Thymus (tissue), 14 donors: ENCODE data around the gene KBTBD12. TPM values are rescaled to one million over a fixed set of nuclear protein-coding genes. Genes with fewer than 3 reads are reported as not detected.
"Not testable (repeated sequence)": the region's sequence is repeated elsewhere in the genome, so short reads cannot be mapped to it uniquely, and the experiment has no call there.

Experiments
- DNase-seq, 9 donors: peaks; one replicate each; pipeline ENCODE4 v3.0.0-alpha.2; 2013; ENCODE audit warnings: low spot score in 9 of 9, low read depth in 6 of 9, missing footprints in 1 of 9
- H3K27ac ChIP-seq, 2 donors: one replicate each; pipeline ENCODE4 v1.5.1; 2013; ENCODE audit warnings: control low read depth in 1 of 2, low read depth in 1 of 2, low read length in 1 of 2, mild to moderate bottlenecking in 1 of 2, moderate library complexity in 1 of 2
- H3K27me3 ChIP-seq, 2 donors: one replicate each; pipeline ENCODE4 v1.5.1; 2013; ENCODE audit warnings: low read length in 1 of 2; ENCODE audit not compliant: control insufficient read depth in 2 of 2, insufficient read depth in 1 of 2
- H3K36me3 ChIP-seq, 2 donors: one replicate each; pipeline ENCODE4 v1.5.1; 2013; ENCODE audit warnings: low read length in 1 of 2, mild to moderate bottlenecking in 1 of 2, moderate library complexity in 1 of 2; ENCODE audit not compliant: control insufficient read depth in 2 of 2, insufficient read depth in 2 of 2
- H3K4me1 ChIP-seq, 2 donors: one replicate each; pipeline ENCODE4 v1.5.1; 2013; ENCODE audit warnings: low read length in 2 of 2; ENCODE audit not compliant: control insufficient read depth in 2 of 2, insufficient read depth in 2 of 2
- H3K4me3 ChIP-seq, 2 donors: one replicate each; pipeline ENCODE4 v1.5.1; 2013; ENCODE audit warnings: low read length in 2 of 2, control low read depth in 1 of 2, mild to moderate bottlenecking in 1 of 2
- H3K9me3 ChIP-seq, 2 donors: one replicate each; pipeline ENCODE4 v1.5.1; 2013; ENCODE audit warnings: low read length in 1 of 2, mild to moderate bottlenecking in 1 of 2; ENCODE audit not compliant: control insufficient read depth in 2 of 2, insufficient read depth in 1 of 2
- WGBS: extraction: QIAGEN DNeasy Blood & Tissue Kit; methylation state at CpG from one replicate; pipeline ENCODE4 v1.1.7; 2013; 5-methylcytosine and 5-hydroxymethylcytosine counted together
- long read RNA-seq, 10 donors: transcript quantifications; one replicate each; lab custom pipeline, GENCODE V29; 2026
- polyA plus RNA-seq: library from polyadenylated mRNA; stranded (reverse); fragments of 200-250 nt; gene quantifications from one replicate; pipeline ENCODE4 v1.2.3, GENCODE V29; 2013
- total RNA-seq: library from RNA; stranded (reverse); fragments of 120-200 nt; gene quantifications from one replicate; pipeline ENCODE4 v1.2.4, GENCODE V29; 2013
- donor health status: healthy.

KBTBD12 gene
- total RNA-seq (0.42 TPM), polyA plus RNA-seq (0.07 TPM)
- long read RNA-seq, donor 1: 0 reads
- long read RNA-seq, donor 2: 0 reads
- long read RNA-seq, donor 3: 0 reads
- long read RNA-seq, donor 4: 0 reads
- long read RNA-seq, donor 5: 0 reads
- long read RNA-seq, donor 6: 0 reads
- long read RNA-seq, donor 7: 0 reads
- long read RNA-seq, donor 8: 0 reads
- long read RNA-seq, donor 9: 0 reads
- long read RNA-seq, donor 10: 0 reads

- H3K27me3 ChIP-seq: peaks cover 8 to 14% of the 10 kb centered on the region in 2 donors
- DNase-seq: peak in 6 of 9 donors; percentile 11 to 49 (median 24)
- H3K4me1 ChIP-seq: peaks cover 4 to 17% of the 10 kb centered on the region in 2 donors
- 24% methylated on average over 69 of the region's 69 CpGs for WGBS
- H3K9me3 ChIP-seq: no peaks in the 10 kb centered on the region
- peak within 1 kb of the TSS; percentile 17 to 44 for H3K4me3 ChIP-seq
- H3K27ac ChIP-seq: no peak within 1 kb of the TSS
- no peaks in the 10 kb centered on the region for H3K36me3 ChIP-seq
These were observed at the start of gene KBTBD12 for GRCh38 chr3:127915115-127915936. TSS of gene KBTBD12 (plus strand) at chr3:127915232. CDS start at chr3:127923062, 7,830 bp downstream.

GRCh38 chr3:127865941-127866340 is 49.1 kb upstream of the KBTBD12 start:
- Histone ChIP-seq H3K36me3 (no peaks in the 10 kb centered on the region), H3K9me3 (no peaks in the 10 kb centered on the region), H3K27me3 (no peaks in the 10 kb centered on the region), H3K27ac (no peak overlapping the region), H3K4me1 (no peaks in the 10 kb centered on the region), H3K4me3 (no peak overlapping the region)
- DNase-seq: no peak
- WGBS: 94% methylated on average over 4 of the region's 4 CpGs

- WGBS: 95% methylated on average over 2 of the region's 2 CpGs
- Histone ChIP-seq H3K27ac (no peak overlapping the region), H3K36me3 (no peaks in the 10 kb centered on the region), H3K4me1 (peaks cover 0 to 2% of the 10 kb centered on the region in 2 donors), H3K27me3 (no peaks in the 10 kb centered on the region), H3K9me3 (no peaks in the 10 kb centered on the region), H3K4me3 (no peak overlapping the region)
- no peak for DNase-seq
These were observed 47.6 kb upstream of the KBTBD12 start for GRCh38 chr3:127867412-127867811.

GRCh38 chr3:127867986-127868385 is 47.0 kb upstream of the KBTBD12 start:
- no peak for DNase-seq
- H3K9me3 ChIP-seq: no peaks in the 10 kb centered on the region
- H3K4me1 ChIP-seq: peaks cover 0 to 2% of the 10 kb centered on the region in 2 donors
- H3K27me3 ChIP-seq: no peaks in the 10 kb centered on the region
- no peak overlapping the region for H3K27ac ChIP-seq
- no peaks in the 10 kb centered on the region for H3K36me3 ChIP-seq
- H3K4me3 ChIP-seq: no peak overlapping the region

GRCh38 chr3:127870156-127870555 is 44.9 kb upstream of the KBTBD12 start:
- Histone ChIP-seq H3K4me1 (peaks cover 0 to 2% of the 10 kb centered on the region in 2 donors), H3K27ac (no peak overlapping the region), H3K36me3 (no peaks in the 10 kb centered on the region), H3K9me3 (no peaks in the 10 kb centered on the region), H3K4me3 (no peak overlapping the region), H3K27me3 (no peaks in the 10 kb centered on the region)
- DNase-seq: no peak
- 89% methylated on average over 4 of the region's 4 CpGs for WGBS

- 95% methylated on average over 5 of the region's 5 CpGs for WGBS
- not testable (repeated sequence) for H3K27me3 ChIP-seq, DNase-seq, H3K36me3 ChIP-seq, H3K27ac ChIP-seq, H3K9me3 ChIP-seq, H3K4me3 ChIP-seq, H3K4me1 ChIP-seq
These were observed 40.9 kb upstream of the KBTBD12 start for GRCh38 chr3:127874097-127874496.

- Histone ChIP-seq H3K4me1 (no peaks in the 10 kb centered on the region), H3K27me3 (no peaks in the 10 kb centered on the region), H3K4me3 (no peak overlapping the region), H3K36me3 (no peaks in the 10 kb centered on the region), H3K9me3 (no peaks in the 10 kb centered on the region), H3K27ac (no peak overlapping the region)
- DNase-seq: no peak
- 98% methylated on average over 3 of the region's 3 CpGs for WGBS
These were observed 33.4 kb upstream of the KBTBD12 start for GRCh38 chr3:127881586-127881985.

- H3K27me3 ChIP-seq: no peaks in the 10 kb centered on the region
These were observed 31.0 kb upstream of the KBTBD12 start for GRCh38 chr3:127884041-127884440.

GRCh38 chr3:127886231-127886955 is 28.6 kb upstream of the KBTBD12 start:
- H3K27ac ChIP-seq: no peak overlapping the region
- 93% methylated on average over 9 of the region's 9 CpGs for WGBS
- no peaks in the 10 kb centered on the region for H3K4me1 ChIP-seq
- no peak for DNase-seq
- no peak overlapping the region for H3K4me3 ChIP-seq
- H3K27me3 ChIP-seq: no peaks in the 10 kb centered on the region
- peaks cover 0 to 7% of the 10 kb centered on the region in 2 donors for H3K9me3 ChIP-seq
- H3K36me3 ChIP-seq: no peaks in the 10 kb centered on the region

More at GRCh38 chr3:127884041-127884440, 31.0 kb upstream of the KBTBD12 start:
- H3K9me3 ChIP-seq: no peaks in the 10 kb centered on the region
- DNase-seq: no peak
- H3K36me3 ChIP-seq: no peaks in the 10 kb centered on the region
- no peak overlapping the region for H3K4me3 ChIP-seq
- H3K4me1 ChIP-seq: no peaks in the 10 kb centered on the region
- no peak overlapping the region for H3K27ac ChIP-seq
